DMS 273 treated with DMSO at 0.1 percent for 48 hours (cell line): Measurements from ENCODE around the gene NFE2.
"Not testable (repeated sequence)": the region's sequence is repeated elsewhere in the genome, so short reads cannot be mapped to it uniquely, and the experiment has no call there.

Experiments
- DNase-seq: peaks from one replicate; lab custom pipeline; 2025; lab: John Stamatoyannopoulos, UW

Gene NFE2

DNA sequence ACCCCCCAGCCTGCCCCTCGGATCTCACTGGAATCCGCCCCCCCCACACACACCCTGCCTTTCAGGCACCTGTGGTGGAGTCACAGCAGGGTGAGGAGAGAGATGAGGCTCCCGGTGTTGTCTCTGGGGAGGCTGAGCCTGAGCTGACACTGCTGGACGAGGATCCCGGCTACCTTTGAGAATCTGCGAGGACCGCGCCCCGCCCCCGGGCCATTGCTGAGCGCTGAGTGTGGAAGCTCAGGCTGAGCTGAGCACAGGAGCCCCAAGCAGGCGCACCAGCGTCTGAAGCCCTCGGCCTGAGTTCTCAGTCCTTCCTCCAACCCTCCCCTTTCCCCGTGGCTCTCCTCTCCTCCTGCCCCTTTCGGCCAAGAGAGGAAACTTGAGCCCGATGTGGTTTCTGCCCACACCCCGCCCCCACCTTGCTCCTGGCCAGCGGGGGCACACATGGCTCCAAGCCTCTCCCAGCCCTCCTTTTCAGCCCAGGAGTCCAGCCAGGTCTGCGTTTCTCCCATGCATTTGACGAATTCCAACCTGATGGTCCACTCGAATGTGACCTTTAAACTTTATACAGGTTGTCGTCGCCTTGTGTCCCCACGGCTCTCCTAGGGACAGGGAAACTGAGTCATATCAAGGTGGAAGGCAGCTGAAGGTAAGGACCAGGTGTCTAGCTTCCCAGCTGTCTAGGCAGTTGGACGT, at the start of gene NFE2:
Gene NFE2 (minus strand): TSS at position 284 of the 696 bp plus-strand sequence. CDS start 5,767 bp downstream, outside the sequence.
- no peak for DNase-seq

DNA sequence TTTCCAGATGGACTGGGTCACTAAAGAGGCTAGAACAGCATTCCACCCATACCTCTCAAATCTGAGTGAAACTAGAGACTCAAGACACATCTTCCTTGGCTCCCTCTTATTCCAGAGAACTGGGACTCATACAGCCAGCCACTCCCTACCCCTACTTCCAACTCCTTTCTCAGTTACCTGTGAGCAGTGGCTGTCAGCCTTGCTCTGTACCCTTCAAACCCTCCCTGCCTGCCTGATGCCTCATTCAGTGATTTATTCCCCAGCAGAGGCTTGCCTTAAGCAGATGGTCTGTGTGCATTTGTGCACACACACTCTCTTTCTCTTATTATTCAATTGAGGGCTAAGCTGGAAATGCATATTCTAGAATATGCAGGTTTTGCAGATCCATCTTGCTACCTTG, 48.9 kb upstream of the NFE2 start:
- DNase-seq = no peak

DNA sequence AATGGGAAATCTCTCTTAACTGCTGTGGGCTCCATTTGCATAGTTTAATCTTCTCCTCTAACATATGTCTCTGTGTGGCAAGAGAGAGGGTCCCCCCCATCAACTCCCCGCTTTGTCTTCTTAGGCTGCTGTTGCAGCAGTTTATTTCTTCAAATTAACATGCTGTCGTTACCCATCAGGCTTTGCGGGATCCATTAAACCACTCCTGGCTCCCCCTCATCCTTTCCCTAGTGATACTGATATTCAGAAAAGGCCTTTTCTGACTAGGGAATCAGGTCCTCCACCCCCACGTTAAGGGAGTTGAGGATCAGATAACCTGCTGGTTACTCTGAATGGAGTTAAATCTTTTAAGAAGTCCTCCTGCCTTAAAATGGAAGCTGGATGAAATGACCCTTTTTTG, 48.2 kb upstream of the NFE2 start:
- DNase-seq = no peak

DNA sequence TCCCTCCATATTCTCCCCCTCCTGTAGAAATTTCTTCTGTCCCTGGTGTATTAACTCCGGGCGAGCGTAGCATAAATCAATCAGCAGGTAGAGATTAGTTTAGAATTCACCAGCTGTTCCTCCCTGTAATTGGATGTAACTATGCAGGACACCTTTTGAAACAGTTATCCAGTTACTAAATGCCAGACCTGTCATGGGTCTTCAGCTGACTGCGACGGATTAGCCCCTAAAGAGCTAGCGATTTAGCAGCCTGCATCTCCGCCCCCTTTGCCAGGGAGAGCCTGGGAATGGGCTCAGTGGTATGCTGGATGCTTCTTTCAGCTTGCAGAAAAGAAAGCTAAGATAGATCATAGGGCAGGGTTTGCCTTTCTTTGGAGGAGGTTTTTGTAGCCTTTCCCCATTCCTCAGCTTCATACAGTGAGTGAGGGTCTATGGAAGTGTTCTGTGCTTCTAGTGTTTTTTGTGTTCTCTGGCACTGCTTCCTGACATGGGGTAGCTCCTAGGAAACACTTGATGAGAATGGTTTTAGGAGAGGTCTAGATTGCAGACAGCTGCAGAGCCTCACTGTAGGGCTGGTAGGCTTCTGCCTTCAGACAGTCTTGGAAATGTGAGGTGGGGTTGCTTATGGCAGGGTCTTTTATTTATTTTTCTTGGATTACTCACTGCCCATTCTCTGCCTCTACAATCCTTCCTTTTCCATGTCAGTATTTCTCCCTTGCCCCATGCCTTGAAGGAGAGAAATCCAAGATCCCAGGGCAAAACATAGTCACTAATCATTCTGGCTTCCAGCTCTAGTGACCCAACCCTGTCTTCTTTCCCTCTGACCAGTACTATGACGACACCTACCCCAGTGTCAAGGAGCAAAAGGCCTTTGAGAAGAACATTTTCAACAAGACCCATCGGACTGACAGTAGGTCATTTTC, 40.8 kb upstream of the NFE2 start:
- no peak for DNase-seq

DNA sequence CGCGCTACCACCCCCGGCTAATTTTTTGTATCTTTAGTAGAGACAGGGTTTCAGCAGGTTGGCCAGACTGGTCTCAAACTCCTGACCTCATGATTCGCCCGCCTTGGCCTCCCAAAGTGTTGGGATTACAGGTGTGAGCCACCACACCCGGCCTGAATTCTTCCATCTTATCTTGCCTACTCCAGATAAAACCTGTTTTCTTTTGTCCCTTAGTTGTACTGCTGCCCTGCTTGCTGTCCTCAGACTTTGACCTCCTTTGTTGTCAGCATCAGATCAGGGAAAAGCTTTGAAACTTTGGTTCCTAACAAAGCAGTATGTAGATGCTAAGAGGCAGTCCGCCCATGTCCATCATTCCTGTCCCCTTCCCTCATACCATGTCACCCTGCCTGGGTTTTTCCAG, 40.0 kb upstream of the NFE2 start:
- DNase-seq = no peak

DNA sequence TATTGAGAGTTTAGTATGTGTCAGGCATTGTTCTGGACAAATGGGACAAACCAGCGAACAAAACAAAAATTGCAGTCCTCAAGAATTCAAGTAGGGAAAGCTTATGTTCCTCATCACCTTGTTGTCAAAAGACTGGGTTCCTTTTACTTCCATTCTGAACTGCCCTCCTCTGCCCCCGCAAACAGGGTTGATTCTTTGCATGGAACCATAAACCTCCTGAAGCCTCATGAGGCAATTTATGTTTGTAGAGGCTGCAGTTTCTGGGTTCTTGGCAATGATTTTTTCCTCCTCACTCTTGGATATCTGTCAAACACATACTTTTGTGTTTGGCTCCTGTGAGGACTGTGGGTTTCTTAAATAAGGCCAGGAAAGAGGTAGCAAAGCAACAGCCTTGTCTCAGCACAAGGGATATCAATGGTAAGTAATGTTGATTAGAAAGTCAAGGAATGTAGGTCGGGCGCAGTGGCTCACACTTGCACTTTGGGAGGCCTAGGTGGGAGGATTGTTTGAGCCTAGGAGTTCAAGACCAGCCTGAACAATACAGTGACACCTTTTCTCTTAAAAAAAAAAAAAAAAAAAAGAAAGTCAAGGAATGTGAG, 38.0 kb upstream of the NFE2 start:
- DNase-seq = no peak

DNA sequence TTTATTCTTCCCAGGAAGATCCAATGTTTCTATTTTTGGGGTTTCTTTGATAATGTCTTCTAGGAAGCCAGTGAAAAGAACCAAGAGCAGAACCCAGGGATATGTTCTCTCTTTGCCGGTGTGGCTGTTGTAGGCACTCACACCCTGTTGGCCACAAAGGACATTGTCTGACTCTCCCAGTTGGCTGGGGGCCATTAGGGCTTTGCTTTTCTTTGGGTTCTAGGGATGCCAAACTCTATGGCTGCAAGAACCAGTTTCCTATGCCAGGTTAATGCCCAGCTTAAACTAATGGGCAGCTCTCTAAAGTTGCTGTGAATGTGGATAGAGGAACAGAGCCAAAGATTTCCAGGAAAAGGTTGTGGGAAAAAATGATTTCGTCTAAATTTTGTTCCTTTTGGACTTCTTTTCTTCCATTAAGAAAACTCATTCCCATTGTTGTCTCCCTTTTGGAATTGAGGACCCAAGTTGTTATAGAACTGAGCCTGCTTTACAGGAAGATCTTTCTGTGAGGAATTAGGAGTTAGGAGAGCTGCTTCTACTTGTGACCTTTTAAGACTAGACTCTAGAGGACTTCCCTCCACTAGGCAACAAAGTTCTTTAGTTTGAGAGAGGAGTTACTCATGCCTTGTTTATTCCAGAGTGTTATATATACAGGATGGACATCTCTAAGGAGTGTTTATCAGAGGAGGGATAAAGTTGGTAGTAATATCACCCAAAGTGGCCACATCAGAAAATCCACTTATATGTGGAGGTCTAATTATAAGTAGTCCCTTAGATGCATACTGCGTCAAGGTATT, 37.2 kb upstream of the NFE2 start:
- DNase-seq = no peak

DNA sequence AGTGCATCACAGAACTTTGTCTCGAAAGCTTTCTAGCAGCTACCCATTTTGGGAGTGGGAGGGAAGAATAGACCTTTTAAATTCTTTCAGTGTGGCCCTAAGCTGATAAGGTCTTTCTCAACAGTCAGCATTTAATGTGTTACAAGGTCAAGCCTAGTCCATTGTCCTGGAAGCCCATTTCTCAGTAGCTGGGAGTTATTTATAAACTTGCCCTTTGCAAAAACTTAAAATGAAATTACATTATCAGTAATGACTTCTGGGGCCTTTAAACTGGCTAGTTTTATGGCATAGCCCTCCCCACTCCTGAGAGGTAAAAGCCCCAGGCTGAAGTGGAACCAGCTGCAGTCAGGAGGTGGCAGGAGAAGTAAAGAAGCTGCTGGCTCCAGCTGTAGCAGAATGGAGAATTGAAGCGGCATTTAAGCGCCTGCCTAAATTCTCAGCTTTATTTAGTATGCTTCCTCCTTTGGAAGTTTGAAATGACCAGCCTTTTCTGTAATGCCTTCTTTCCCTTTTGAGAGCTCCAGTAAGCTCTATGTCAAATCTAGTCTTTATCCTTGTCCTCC, 36.5 kb upstream of the NFE2 start:
- no peak for DNase-seq

DNA sequence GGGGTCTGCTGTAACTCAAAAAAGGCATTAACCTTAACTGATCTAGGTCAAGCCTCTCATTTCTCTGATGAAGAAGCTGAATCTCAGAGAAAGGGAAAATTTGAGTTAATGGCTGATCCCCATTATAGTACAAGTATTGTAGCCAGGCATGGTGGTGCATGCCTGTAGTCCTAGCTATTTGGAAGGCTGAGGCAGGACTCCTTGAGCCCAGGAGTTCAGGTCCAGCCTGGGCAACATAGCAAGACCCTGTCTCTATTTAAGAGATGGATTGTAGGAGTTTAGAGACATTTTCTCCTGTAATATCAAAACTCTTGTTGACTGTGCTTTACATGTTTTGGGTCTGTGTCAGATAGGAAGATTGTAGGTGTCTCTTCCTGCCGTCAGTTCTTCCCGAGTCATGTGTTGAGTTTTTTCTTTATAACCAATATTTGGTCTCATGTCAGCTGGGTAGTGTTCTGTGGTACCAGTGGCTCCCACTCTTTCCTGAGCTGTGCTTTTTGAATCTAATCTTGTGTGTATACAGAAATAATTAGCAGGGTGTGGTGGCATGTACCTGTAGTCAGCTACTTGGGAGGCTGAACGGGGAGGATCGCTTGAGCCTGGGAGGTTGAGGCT, 32.7 kb upstream of the NFE2 start:
- DNase-seq = no peak

DNA sequence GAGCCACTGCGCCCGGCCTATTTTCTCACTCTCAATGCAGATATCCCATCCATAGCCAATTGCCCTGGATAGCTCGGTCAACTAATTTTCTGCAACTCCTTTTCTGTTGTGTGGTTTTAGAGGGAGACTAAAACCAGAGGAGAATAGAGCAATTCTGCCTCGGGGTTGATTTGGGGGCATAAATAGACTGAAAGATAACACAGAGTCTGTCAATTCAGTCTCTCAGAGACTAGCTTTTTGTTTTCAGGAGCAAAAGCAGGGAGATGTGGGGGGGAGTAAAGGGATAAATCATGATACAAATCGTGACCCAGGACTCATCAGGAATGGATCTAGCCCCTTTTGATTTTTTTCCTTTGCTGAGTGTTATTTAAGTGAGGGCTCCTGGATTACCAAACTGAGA, 30.6 kb upstream of the NFE2 start:
- no peak for DNase-seq

DNA sequence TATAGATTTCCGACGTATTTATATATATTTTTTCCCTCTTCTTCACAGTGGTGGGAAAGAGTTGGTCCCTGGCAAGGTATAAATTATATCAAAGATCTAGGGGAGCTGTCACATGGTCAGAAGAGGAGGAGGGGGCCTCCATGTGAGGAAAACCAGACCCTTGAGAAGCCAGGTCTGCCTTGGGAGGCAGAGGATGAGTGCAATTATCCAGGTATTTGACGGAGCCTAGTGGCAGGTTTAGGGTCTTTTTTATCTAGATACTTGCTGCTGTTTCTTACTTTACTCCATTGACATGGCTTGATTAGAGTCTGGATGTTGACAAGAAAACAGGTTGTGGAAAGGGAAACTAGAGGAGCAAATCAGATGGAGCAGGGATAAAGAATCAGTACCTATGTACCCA, 29.6 kb upstream of the NFE2 start:
- no peak for DNase-seq

DNA sequence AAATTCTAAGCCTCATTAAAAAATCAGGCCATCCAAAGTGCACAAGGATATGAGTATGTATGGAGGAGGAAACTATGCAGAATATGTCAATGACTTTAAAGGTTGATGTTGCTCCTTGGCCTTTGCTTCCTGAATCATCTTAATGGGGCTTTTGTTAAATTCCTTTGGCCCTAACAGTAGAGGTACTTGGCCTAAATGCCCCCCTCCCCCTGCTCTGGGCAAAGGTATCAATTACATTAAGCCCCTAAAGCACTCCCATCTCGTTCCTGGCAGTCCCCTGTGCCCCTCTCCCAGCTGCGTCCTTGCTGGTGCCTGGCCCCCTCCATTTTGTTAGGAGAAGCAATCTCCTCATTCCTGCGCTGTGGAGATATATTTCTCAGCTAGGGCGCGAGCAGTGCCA, 28.9 kb upstream of the NFE2 start:
- no peak for DNase-seq

DNA sequence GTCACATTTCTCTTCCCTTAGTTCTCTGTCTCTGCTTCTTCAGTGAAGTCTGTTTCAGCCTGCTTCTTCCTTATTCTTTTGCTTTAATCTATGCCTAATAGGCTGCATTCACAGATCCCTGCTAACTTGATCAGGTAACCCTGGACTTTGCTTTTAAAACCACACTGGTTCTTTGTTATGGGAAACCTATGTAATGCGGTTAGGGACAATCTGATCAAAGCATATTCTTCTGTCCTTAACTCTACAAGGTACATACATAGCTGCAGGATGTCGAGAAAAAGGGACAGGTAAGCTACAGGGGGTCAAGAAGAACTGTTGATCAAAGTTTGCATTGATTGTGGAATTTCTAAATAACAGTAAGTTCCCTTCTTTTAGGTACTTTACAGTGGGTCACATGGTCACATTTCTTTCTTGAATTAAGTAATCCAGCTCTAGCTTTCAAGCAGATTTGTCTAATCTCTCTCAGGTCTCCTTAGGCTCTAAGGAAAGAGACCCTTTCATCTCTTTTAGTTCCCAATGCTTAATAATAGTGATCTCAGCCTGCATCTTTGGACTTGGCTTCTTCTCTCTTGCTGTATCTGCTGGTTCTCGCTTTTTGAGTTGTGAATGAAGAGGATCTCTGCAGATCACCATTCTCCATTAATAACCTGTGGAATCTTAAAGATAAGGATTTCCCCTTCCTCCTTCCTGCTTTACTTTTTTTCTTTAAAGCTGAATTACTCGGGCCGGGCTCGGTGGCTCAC, 28.0 kb upstream of the NFE2 start:
- DNase-seq = no peak

DNA sequence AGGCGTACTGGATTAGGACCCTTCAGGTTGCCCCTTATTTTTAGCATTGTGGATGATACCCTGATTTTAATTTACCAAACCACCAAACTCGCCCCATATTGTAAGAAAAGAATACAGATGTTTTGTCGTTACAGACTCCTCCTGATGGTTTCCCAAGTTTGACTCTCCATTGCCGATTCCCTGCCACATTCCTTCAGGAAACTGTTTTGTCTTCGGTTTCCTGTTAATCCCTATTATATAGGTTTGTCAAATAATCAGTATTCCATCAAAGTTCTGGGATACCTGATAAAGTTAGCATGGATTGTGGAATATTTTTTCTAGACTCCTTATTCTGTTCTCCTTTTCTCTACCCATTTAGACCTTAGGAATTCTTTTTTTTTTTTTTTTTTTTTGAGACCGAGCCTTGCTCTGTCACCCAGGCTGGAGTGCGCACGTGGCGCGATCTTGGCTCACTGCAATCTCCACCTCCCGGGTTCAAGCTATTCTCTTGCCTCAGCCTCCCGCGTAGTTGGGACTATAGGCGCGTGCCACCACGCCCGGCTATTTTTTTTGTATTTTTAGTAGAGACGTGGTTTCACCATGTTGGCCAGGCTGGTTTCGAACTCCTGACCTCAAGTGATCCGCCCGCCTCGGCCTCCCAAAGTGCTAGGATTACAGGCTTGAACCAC, 24.8 kb upstream of the NFE2 start:
- not testable (repeated sequence) for DNase-seq

DNA sequence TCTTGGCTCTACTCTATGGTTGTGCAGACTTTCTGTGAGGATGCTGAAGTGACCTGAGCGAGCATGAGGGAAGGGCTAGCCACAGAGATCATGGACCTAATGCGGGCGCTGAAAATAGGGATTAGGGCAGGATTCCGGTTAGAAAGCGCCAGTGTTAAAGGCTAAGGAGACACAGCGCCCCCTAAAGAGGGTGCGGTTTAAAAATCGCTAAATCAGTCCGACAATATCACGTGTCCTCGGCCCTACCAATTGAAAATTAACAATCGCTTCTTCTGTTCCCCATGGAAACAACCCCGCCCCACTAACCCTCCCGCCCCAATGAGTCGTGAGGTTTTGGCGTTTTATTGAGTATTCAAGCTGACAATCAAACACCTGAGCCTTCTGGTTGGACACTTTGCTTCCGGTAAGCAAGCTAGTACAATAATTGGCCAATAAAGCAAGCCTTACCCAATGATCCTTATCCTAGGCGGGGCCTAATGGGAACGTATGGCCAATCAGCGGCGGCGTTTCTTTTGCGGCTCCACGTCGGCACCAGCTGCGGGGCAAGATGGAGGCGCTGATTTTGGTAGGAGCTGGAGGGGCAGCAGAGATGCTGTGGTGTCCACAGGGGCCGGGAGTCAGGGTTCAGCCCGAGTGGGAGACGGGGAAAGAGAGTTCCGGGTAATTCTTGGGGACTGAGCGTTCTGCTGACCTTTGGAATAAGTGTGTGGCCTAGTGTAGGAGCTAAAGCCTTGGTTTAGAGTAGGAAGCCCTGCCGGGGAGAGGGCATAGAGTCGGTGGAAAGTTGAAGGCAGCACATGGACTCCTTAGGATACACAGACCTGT, 24.0 kb upstream of the NFE2 start, which contains the start of gene COPZ1:
Gene COPZ1 (plus strand): TSS at position 515 of the 825 bp plus-strand sequence. CDS start 33 bp downstream, at position 548.
- DNase-seq = peak; percentile 99

DNA sequence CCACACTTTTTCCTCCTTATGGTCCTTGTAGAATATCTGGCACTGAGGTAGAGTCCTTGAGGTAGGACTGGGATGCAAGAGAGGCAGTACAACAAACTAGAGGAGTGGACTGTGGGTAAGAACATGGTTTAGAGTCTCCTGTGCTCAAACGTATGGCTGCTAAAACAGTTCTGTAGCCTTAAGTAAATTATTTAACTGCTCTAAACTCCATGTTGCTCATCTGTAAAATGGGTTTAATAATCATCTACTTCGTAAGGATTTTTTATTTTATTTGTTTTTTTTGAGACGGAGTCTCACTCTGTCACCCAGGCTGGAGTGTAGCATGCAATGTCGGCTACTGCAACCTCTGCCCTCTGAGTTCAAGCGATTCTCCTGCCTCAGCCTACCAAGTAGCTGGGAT, 20.5 kb upstream of the NFE2 start:
- DNase-seq = no peak

DNA sequence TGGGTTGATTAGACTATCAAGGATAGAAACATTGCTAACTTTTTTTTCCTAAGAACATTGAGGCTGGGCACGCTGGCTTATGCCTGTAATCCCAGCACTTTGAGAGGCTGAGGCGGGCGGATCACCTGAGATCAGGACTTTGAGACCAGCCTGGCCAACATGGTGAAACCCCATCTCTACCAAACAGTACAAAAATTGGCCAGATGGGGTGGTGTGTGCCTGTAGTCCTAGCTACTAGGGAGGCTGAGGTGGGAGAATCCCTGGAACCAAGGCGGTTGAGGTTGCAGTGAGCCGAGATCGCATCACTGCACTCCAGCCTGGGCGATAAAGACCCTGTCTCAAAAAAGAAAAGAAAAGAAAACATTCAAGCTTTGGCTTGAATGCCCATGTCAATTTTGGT, 11.5 kb upstream of the NFE2 start:
- DNase-seq = not testable (repeated sequence)

DNA sequence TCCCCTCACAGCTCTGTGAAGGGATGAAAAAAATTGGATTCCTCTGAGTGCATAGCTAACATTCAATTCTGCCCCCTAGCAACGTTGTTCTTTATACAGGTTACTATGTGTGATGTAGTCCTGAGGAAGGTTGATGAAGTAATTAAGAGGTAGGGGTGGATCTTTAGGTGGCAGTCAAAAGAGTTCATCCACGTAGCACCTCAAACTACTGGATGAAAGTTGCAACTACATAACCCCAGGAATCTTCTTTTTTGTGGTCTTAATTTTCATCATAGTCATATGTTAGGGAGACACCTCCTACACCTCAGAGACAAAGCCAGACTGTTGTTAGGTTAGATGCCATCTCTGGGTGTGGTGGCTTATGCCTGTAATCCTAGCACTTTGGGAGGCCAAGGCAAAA, 10.2 kb upstream of the NFE2 start:
- no peak for DNase-seq
